ENCODE results near the gene SIGLEC12.
"Not testable (repeated sequence)": the region's sequence is repeated elsewhere in the genome, so short reads cannot be mapped to it uniquely, and the experiment has no call there.

SIGLEC12 gene

DNA sequence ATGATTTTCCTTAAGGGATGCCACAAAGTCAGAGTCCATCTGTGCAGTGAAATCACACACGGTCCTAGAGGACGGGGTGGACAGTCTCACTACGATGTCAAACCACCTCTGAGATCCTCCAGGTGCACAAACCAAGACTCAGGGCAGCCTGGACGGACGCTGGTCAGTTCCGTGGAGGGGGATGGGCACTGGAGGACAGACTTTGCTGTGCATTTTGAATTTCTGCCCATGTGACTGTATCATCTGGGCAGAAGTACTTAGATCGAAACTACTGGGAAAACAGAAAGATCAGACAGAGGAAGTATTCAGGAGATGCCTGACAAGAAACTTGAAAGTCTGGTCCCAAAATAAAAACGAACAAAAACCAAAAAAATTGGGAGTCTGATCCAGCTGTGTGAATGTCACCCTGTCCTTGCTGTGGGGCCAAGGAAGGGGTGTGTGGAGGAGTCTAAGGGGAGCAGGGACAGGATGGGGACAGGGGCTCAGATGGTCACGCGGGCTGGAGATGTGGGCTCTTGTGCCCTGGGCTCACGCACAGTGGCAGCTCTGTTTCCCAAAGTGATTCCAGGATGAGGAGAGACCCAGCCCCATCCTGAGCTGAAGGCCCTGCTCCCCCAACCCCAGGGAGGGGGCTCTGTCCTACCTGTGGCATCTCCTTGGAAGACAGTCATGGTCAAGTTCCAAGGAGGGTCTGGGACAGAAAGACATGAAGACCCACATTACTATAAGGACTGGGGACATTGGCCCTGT is 44.9 kb downstream of the SIGLEC12 start:
- ChIA-PET POLR2A (no interaction called here), CTCF (no interaction called here)
- DNase-seq (ENCODE audit: low read depth, low spot score): no peak
- H3K4me3 ChIP-seq (ENCODE audit: low read depth, low read length): no peak overlapping the region
- TF ChIP-seq, protein P1, sequence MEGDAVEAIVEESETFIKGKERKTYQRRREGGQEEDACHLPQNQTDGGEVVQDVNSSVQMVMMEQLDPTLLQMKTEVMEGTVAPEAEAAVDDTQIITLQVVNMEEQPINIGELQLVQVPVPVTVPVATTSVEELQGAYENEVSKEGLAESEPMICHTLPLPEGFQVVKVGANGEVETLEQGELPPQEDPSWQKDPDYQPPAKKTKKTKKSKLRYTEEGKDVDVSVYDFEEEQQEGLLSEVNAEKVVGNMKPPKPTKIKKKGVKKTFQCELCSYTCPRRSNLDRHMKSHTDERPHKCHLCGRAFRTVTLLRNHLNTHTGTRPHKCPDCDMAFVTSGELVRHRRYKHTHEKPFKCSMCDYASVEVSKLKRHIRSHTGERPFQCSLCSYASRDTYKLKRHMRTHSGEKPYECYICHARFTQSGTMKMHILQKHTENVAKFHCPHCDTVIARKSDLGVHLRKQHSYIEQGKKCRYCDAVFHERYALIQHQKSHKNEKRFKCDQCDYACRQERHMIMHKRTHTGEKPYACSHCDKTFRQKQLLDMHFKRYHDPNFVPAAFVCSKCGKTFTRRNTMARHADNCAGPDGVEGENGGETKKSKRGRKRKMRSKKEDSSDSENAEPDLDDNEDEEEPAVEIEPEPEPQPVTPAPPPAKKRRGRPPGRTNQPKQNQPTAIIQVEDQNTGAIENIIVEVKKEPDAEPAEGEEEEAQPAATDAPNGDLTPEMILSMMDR (IDR thresholded peaks at IDR 0.05; ENCODE audit: insufficient read depth, low read length, missing control alignments): no peak

DNA sequence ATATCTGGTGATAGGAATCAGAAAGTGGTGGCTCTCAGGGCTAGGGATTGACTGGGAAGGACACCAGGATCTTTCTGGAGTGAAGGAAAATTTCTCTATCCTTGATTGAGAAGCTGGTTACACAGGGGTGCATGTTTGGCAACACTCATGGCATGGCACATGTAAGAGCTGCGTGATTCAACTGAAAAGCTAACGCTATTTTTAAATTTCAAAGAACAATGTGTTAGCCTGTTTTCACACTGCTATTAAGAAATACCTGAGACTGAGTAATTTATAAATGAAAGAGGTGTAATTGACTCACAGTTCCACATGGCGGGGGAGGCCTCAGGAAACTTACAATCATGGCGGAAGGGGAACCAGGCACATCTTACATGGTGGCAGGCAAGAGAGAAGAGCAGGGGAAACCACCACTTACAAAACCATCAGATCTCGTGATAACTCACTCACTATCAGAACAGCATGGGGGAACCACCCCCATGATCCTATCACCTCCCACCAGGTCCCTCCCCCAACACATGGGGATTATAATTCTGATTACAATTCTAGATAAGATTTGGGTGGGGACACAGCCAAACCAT is 50.8 kb downstream of the SIGLEC12 start:
- POLR2A ChIA-PET: no interaction called here
- DNase-seq (ENCODE audit: low read depth, low spot score): no peak
- H3K4me3 ChIP-seq (ENCODE audit: low read depth, low read length): no peak overlapping the region
- CTCF ChIA-PET: interaction anchor here (1.4 kb wide), 1 partner anchor 23 kb away, joined by 3 read pairs; no protein-coding TSS in a partner anchor
- TF ChIP-seq, protein P1 (IDR thresholded peaks at IDR 0.05; ENCODE audit: insufficient read depth, low read length, missing control alignments): no peak

DNA sequence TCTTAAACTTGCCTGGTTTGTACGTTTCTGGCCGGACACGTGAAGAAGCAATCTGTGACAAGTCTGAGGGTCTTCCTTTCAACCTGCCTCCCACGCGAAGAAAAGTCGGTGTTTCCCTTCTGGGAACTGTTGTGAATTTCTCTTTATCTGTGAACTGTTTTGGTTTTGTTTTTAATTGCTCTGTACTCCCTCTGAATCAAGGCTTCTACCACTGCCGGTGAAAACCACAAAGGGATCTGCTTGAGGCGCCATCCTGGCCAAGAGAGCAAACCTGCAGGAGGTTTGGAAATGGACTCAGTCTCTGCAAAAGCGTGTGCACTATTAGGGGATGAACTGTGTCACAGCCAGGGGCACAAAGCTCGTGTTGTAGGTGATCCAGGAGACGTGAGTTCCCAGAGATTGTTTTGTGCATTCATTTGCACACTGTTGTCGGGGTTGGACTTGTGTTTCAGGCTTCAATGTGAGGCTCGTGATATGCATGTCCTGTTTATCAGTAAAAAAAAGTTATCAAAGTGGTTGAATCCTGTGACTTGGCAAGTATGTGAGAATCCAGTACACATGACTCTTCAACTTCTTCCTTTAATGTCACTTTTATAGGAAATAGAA is 53.1 kb downstream of the SIGLEC12 start:
- CTCF ChIA-PET: no interaction called here
- POLR2A ChIA-PET: no interaction called here
- no peak overlapping the region for H3K4me3 ChIP-seq (ENCODE audit: low read depth, low read length)
- DNase-seq (ENCODE audit: low read depth, low spot score): no peak
- TF ChIP-seq, protein P1 (IDR thresholded peaks at IDR 0.05; ENCODE audit: insufficient read depth, low read length, missing control alignments): no peak

DNA sequence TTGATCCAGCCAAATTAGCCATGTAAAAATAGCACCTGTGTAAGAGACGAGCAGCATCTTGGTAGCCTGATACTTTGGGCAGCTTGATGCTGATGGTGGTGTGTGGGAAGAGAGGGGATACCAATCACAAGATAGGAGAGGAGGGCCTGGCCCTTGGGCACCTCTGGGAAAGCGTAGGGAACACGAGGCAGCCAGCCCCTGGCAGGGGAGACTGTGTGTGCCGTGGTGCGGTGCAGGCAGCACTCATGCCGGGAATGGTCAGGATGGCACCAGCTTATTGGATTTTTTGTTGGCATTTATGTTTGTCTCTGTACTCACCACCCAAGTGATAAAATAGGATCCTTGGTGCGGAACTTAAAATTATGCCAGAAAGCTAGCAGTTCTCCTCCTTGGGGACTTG is 53.6 kb downstream of the SIGLEC12 start:
- ChIA-PET POLR2A (no interaction called here), CTCF (no interaction called here)
- H3K4me3 ChIP-seq (ENCODE audit: low read depth, low read length): no peak overlapping the region
- no peak for DNase-seq (ENCODE audit: low read depth, low spot score)
- TF ChIP-seq, protein P1 (IDR thresholded peaks at IDR 0.05; ENCODE audit: insufficient read depth, low read length, missing control alignments): no peak

DNA sequence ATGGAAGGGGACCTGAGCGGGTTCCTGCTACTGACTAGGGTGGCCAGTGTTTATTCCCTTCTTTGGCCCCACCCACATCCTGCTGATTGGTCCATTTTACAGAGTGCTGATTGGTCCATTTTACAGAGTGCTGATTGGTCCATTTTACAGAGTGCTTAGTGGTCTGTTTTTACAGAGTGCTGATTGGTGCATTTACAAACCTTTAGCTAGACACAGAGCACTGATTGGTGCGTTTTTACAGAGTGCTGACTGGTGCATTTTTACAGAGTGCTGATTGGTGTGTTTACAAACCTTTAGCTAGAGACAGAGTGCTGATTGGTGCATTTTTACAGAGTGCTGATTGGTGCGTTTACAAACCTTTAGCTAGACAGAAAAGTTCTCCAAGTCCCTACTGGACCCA is 54.1 kb downstream of the SIGLEC12 start:
- DNase-seq (ENCODE audit: low read depth, low spot score); H3K4me3 ChIP-seq (ENCODE audit: low read depth, low read length); POLR2A ChIA-PET; CTCF ChIA-PET: not testable (repeated sequence)

DNA sequence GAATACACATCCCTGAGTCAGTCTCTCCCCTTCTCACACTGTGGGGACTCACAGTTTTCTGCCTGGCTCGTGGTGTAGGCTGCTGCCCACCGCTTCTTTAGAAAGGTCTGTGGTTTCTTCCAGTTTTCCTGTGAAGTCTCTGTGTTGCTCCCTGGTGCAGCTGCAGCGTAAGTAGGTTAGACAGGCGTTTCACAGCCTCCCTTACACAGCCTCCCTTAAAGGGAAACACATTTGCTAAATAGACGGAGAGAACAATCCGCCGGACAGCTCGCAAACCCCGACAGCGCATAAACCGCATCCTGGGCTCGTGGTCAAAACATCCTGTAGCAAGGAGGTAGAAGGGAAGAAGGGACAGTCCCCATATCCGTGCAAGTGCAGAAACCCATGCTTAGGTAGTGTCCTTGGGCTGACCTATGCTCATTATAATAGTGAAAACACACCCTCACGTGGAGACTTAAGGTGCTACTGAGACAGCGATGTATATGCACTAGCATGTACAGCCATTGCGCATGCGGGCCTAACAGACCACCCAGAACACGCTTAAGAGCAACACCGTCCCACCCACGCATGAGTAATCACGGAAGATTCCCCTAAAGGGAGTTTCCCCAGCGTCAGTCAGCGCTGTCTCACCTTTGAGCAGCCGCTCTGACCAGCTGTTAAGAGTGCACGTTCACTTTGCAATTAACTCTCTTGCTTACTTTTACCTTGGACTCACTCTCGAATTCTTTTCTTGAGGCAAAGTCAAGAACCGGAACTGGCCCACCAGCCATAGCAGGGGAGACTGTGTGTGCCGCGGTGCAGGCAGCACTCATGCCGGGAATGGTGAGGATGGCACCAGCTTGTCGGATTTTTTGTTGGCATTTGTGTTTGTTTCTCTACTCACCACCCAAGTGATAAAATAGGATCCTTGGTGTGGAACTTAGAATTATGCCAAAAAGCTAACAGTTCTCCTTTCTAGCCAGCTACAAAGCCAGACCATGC is 59.9 kb downstream of the SIGLEC12 start:
- CTCF ChIA-PET: no interaction called here
- POLR2A ChIA-PET: no interaction called here
- no peak overlapping the region for H3K4me3 ChIP-seq (ENCODE audit: low read depth, low read length)
- DNase-seq (ENCODE audit: low read depth, low spot score): no peak
- TF ChIP-seq, protein P1 (IDR thresholded peaks at IDR 0.05; ENCODE audit: insufficient read depth, low read length, missing control alignments): no peak

Measured in AG04449 (cell line).